HG02798 (cell line): Measurements from ENCODE around the gene NDNF.

Source experiments
- ATAC-seq: cut with Tn5 transposase; IDR thresholded peaks from one replicate; pipeline ENCODE4 v1.9.1; 2021; ENCODE audit warnings: mild to moderate bottlenecking; ENCODE audit not compliant: unreplicated experiment, poor library complexity

NDNF gene

DNA sequence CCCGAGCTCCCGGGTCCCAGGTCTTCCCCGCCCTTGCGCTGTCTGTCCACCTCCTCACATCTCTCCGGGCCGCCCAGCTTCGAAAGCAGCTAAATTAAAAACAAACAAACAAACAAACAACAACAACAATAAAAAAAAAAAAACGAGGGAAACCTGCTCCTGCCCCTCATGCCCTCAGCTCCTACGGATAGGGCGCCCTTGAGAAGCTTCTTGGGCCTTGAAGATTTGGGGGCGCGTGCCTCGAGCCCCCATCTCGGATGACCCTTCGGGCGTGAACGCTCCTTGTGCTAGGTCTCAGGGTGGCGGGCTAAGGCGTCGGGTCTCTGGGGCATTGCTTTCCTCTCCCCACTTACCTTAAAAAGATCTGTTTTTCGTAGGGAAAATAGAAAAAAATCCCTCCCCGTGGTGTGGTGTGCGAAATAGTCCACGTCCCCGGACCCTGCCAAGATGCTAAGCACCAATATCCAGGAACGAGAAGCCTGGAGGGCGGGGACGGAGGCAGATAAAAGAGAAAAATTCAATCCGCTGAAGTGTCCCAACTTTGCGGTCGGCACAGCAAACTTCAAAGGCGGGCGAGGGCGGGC is 603 bp downstream of the NDNF start:
- no peak for ATAC-seq

- no peak for ATAC-seq
Measured at GRCh38 chr4:121070696-121071639, 1.4 kb downstream of the NDNF start.

DNA sequence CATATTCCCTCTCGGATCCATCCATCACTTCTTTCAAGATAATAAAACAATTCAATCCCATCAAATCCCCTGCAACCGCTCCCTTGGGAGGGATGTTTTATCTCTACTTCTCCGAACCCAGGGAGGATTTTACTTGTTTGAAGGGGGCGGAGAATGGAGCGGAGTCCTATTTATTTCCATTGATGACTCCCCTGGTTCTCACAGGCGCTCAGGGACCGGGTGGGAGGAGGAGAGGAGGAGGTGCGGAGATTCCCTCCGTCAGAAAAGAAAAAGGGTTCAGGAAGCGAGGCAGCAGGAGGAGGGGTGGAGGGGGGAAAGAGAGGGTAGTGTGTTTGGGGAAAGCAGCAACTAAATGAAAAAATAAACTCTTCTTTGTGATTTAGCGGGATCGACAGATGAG is 2.1 kb downstream of the NDNF start:
- ATAC-seq = no peak

DNA sequence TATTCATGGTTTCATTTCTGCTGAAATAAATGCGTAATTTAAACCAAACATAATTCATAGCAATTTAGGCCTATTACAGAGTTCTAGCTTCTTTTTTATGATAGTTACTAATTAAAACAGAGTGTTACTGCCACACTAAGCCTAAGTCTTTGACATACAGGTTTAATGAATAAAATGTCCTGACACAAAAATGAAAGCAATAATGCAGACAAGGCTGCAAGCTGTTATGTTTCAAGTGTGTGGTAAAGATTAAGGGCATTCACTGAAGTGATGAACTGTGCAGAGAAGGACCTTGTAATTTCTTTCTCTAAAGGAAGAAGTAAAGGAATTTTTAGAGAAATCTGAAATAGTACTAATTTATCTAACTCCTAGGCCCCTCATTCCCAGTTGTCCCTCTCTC is 2.9 kb downstream of the NDNF start:
- ATAC-seq = no peak

- no peak for ATAC-seq
Measured at GRCh38 chr4:121064482-121064881, 7.9 kb downstream of the NDNF start.

DNA sequence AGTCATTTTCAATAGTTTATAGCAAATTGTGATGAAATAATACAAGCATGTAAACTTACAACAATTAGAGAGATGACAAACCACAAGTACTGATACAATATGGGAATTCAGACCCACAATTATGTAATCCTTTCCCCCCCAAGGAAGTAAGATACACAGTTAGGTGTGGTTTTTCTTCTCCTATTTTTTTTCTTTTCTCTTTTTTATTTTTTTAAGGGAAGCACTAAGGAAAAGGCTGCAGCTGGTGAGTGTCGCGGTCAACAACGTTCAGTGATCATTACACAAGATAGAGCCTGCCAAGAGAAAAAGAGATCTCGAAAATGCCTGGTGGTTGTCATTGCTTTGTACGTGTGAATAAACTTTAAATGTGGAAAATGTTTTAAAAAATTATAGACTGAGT is 9.8 kb downstream of the NDNF start:
- ATAC-seq = no peak

- no peak for ATAC-seq
Measured at GRCh38 chr4:121061861-121062260, 10.5 kb downstream of the NDNF start.

- no peak for ATAC-seq
Measured at GRCh38 chr4:121061215-121061614, 11.1 kb downstream of the NDNF start.

- ATAC-seq = no peak
Measured at GRCh38 chr4:121057466-121057922, 14.8 kb downstream of the NDNF start.

DNA sequence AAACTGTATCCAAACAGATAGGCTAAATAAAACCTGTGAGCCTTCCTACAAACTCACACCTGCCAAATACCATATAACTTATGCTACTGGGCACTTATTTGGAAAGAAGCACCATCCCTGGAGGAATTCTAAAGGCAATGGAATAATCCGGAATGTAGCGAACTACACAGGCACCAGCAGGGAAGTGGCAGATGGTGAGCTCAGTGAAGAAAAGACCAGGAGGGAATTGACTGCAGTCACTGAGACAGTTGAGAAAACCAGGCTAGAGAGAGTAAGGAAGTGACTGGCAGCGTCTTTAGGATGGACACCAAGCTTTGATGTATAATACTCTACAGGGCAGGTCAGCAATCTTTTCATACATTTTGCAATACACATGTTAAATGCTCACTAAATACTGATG is 16.3 kb downstream of the NDNF start:
- no peak for ATAC-seq

GRCh38 chr4:121054373-121054772 is 18.0 kb downstream of the NDNF start:
- ATAC-seq = no peak

DNA sequence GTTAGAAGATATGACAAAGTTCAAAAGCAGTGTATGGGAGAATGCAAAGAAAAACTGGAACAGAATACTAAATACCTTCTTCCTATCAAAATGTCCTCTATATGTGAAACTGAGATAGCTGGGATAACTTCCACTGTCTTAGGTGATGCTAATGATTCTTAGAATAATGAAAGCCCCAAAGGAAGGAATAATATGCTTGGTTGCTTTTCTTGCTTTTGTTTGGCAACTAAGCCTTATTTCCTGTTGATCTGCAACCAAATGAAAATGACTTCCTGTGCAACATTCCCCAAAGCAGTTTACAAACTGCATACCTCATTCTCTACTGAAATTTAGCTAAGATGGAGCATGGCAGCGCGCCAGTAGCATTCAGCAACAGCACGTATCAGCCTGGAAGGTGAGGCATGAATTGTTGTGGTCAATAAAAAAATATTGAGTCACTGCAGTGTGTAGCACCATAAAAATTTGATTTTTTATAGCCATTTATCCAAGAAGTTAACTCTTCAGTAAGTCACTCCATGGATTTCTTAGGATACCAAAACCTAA is 18.7 kb downstream of the NDNF start:
- ATAC-seq = no peak

DNA sequence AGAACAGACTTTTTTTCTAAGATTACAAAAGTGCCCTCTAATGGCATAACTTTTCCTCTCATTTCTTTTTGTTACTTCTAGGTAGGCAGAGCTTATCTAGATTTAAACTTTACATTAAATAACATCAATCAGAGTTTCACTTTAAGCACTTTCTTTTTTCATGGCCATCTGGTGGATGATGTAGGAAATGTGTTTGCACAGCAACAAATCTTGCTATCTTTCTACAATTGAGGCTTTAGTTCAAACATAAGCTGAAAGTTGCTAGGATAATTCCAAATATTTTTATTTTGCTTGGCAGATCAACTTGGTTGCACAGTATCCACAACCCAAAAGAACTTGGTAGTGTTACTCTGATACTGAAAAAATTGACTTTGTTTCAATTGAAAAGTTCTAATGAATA is 22.0 kb downstream of the NDNF start:
- no peak for ATAC-seq

- no peak for ATAC-seq
Measured at GRCh38 chr4:121049072-121049599, 23.2 kb downstream of the NDNF start.

DNA sequence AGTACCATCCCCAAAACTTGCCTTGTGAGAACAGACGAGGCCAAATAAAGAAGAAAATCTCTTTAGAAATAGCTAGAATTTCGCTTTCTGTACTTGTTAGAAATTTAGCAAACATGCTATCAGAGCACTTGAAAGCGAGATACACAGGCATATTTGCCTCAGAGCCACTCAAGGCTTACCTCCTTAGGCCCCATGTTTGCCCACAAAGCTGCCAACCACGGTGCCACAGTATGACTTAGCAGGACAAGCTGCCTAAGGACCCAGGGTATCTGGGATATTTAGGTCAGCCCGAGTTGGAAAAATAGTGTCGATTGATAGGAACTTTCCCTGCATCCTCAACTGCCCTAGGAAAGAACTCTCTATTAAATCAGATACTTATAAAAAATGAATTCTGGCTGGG is 24.2 kb downstream of the NDNF start:
- ATAC-seq = no peak

GRCh38 chr4:121041307-121042090 is 30.8 kb downstream of the NDNF start:
- ATAC-seq = peak; percentile 98

GRCh38 chr4:121034017-121034416 is 38.3 kb downstream of the NDNF start:
- no peak for ATAC-seq

- ATAC-seq = no peak
Measured at GRCh38 chr4:121030711-121031110, 41.6 kb downstream of the NDNF start.

DNA sequence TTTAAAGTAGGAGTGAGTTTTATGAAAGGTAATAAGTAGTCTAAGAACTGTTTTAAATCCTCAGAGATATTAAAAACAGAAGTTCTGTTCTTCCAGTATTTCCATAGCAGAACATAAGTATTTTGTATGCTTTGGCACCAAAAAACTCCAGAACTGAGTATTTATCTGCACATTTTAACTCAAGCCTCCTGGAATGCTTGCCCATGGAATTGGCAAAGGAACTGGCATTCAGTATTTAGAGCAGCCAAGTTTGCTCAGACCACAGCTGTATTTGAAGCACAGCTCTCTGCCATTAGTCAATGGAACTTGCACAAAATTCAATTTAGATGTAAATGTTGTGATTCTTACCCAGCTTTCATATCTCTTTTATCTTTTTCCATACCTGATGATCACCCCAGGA is 42.2 kb downstream of the NDNF start:
- ATAC-seq = no peak

DNA sequence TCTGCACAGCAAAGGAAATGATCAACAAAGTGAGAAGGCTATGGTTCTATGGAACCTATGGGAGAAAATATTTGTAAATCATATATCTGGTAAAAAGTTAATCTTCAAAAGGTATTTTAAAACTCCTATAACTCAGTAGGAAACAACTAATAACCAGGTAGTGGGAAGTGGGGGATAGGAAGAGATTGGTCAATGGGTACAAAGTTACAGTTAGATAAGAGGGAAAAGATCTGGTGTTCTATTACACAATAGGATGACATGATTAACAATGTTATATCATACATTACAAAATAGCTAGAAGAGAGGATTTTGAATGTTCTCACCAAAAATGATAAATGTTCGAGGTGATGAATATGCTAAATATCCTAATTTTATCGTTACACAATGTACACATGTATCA is 46.3 kb downstream of the NDNF start:
- no peak for ATAC-seq
